ENCODE data around the gene HIGD1A.

The HIGD1A gene

GRCh38 chr3:42755681-42756578 is 48.4 kb downstream of the HIGD1A start:
- no peak for DNase-seq (ENCODE audit: low read depth in 2 of 2)

GRCh38 chr3:42753757-42754156 is 50.5 kb downstream of the HIGD1A start:
- DNase-seq (ENCODE audit: low read depth in 2 of 2) = no peak

GRCh38 chr3:42752961-42753360 is 51.3 kb downstream of the HIGD1A start:
- DNase-seq (ENCODE audit: low read depth in 2 of 2) = no peak

GRCh38 chr3:42752441-42752840 is 51.8 kb downstream of the HIGD1A start:
- DNase-seq (ENCODE audit: low read depth in 2 of 2) = no peak

GRCh38 chr3:42751609-42752008 is 52.7 kb downstream of the HIGD1A start:
- no peak for DNase-seq (ENCODE audit: low read depth in 2 of 2)

- DNase-seq (ENCODE audit: low read depth in 2 of 2) = no peak
Observed at GRCh38 chr3:42750834-42751233, 53.5 kb downstream of the HIGD1A start.

- DNase-seq (ENCODE audit: low read depth in 2 of 2) = no peak
Observed at GRCh38 chr3:42749753-42750231, 54.5 kb downstream of the HIGD1A start.

- DNase-seq (ENCODE audit: low read depth in 2 of 2) = no peak
Observed at GRCh38 chr3:42749025-42749752, 55.1 kb downstream of the HIGD1A start.

- DNase-seq (ENCODE audit: low read depth in 2 of 2) = no peak
Observed at GRCh38 chr3:42747581-42747980, 56.7 kb downstream of the HIGD1A start.

GRCh38 chr3:42746455-42747450 is 57.5 kb downstream of the HIGD1A start:
- no peak for DNase-seq (ENCODE audit: low read depth in 2 of 2)

- no peak for DNase-seq (ENCODE audit: low read depth in 2 of 2)
Observed at GRCh38 chr3:42745776-42746454, 58.4 kb downstream of the HIGD1A start.

- DNase-seq (ENCODE audit: low read depth in 2 of 2) = no peak
Observed at GRCh38 chr3:42745291-42745745, 59.0 kb downstream of the HIGD1A start.

GRCh38 chr3:42743204-42743995 is 60.9 kb downstream of the HIGD1A start:
- DNase-seq (ENCODE audit: low read depth in 2 of 2) = no peak

GRCh38 chr3:42742688-42743087 is 61.6 kb downstream of the HIGD1A start:
- DNase-seq (ENCODE audit: low read depth in 2 of 2) = no peak

- DNase-seq (ENCODE audit: low read depth in 2 of 2) = no peak
Observed at GRCh38 chr3:42742259-42742658, 62.0 kb downstream of the HIGD1A start.

- DNase-seq (ENCODE audit: low read depth in 2 of 2) = no peak
Observed at GRCh38 chr3:42741796-42742195, 62.5 kb downstream of the HIGD1A start.

GRCh38 chr3:42739401-42740158 is 64.7 kb downstream of the HIGD1A start:
- DNase-seq (ENCODE audit: low read depth in 2 of 2) = no peak

GRCh38 chr3:42736531-42736930 is 67.8 kb downstream of the HIGD1A start:
- no peak for DNase-seq (ENCODE audit: low read depth in 2 of 2)

GRCh38 chr3:42736081-42736480 is 68.2 kb downstream of the HIGD1A start:
- no peak for DNase-seq (ENCODE audit: low read depth in 2 of 2)

Measured in stimulated activated CD4-positive, alpha-beta T cell treated with anti-CD3 and anti-CD28 coated beads, Interleukin-1b, Interleukin-23, amount 100 ng/mL, for 1 hour (primary cell).